ENCODE measurements around the gene NPAT. TPM values are rescaled to one million over a fixed set of nuclear protein-coding genes. Genes with fewer than 3 reads are reported as not detected.
A peak's percentile ranks its signal among the peaks of the same experiment; 100 is the strongest.

NPAT gene
- total RNA-seq, 1 donor from 2014 or later = 16.7 TPM

DNA sequence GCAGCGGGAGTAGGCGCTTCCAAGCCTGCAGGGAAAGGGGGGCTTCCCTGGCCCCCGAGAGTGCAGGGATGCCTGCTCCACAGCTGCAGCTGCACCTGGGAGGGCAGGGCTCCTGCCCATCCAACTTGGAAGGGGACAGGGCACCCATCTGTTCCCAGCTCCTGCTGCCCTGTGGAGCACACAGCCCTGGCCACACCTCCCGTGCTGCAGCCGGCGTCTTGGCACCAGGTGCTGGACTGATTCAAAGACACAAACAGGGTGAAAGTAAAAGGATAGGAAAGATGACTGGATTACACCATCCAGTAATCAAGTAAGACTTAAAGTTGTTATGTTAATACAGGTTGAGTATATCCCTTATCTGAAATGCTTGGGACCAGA, 14.8 kb downstream of the NPAT start:
- Histone ChIP-seq H3K36me3 (peaks cover 47% of the 10 kb centered on the region), H3K4me3 (no peak overlapping the region), H3K4me1 (no peaks in the 10 kb centered on the region), H3K9me3 (peaks cover 8% of the 10 kb centered on the region), H3K27ac (no peak overlapping the region), H3K27me3 (ENCODE audit: low read depth) (no peaks in the 10 kb centered on the region)
- TF ChIP-seq, protein P1, sequence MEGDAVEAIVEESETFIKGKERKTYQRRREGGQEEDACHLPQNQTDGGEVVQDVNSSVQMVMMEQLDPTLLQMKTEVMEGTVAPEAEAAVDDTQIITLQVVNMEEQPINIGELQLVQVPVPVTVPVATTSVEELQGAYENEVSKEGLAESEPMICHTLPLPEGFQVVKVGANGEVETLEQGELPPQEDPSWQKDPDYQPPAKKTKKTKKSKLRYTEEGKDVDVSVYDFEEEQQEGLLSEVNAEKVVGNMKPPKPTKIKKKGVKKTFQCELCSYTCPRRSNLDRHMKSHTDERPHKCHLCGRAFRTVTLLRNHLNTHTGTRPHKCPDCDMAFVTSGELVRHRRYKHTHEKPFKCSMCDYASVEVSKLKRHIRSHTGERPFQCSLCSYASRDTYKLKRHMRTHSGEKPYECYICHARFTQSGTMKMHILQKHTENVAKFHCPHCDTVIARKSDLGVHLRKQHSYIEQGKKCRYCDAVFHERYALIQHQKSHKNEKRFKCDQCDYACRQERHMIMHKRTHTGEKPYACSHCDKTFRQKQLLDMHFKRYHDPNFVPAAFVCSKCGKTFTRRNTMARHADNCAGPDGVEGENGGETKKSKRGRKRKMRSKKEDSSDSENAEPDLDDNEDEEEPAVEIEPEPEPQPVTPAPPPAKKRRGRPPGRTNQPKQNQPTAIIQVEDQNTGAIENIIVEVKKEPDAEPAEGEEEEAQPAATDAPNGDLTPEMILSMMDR (IDR thresholded peaks at IDR 0.05) = no peak
- intact Hi-C loops (cut with DNase I) = no loop called here
- DNase-seq = no peak
- ATAC-seq = no peak

DNA sequence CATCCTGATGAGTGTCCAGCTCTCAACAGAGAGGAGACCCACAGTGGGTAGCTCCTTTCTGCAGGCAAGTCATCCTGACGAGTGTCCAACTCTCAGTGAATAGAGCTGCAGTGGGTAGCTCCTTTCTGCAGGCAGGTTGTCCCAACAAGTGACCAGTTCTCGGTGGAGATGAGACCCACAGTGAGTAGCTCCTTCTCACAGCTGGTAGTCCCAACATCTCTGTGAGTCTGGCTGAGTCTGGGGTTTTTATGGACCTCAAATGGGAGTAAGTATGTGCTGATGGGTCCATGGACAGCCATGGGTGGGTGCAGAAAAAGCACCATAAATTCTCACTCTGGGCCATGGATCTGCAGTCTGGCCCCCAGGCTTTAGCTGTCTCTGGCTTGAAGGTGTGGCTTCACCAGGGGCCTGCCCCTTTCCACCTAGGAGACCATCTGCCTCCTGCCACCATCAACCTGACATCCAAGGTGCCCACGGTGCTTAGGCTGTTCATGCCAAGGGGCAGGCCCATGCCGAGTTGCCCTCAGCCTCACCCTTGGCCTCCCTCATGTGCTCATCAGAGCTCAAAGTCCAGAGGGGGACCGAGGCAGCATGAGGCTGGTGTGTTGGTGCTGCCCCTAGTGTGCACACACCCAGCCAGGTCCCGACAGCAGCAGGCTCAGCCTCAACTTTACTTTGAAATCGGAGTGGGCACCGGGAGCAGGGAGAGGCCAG, 15.3 kb downstream of the NPAT start:
- TF ChIP-seq, protein P1 (IDR thresholded peaks at IDR 0.05) = no peak
- ATAC-seq (peak in 1 of 2 donors; percentile 38), DNase-seq (no peak)
- Histone ChIP-seq H3K4me3 (no peak overlapping the region), H3K27me3 (ENCODE audit: low read depth) (no peaks in the 10 kb centered on the region), H3K9me3 (peaks cover 8% of the 10 kb centered on the region), H3K27ac (no peak overlapping the region), H3K36me3 (peaks cover 42% of the 10 kb centered on the region), H3K4me1 (no peaks in the 10 kb centered on the region)
- intact Hi-C loops (cut with DNase I) = no loop called here

DNA sequence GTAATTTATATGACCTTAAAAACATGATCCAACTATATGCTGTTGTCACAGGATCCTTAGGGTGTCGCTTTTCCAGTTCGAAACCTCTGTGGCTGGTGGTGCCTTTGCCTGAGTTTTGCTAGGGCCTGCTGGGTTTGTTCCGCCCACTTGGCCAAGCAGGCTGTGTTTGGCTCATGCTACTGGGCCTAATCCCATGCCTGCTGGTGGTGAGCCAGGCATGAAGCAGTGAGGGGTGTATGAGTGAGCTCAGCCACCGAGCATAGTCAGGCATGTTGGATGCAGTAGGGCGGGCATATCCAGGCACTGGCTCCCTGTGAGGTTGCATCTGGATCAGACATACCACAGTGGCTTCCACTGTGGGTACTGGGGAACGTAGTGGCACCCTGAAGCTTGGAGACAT, 16.3 kb downstream of the NPAT start:
- TF ChIP-seq, protein P1 (IDR thresholded peaks at IDR 0.05) = no peak
- ATAC-seq (no peak), DNase-seq (no peak)
- Histone ChIP-seq H3K4me1 (no peaks in the 10 kb centered on the region), H3K27me3 (ENCODE audit: low read depth) (no peaks in the 10 kb centered on the region), H3K4me3 (no peak overlapping the region), H3K36me3 (peaks cover 41% of the 10 kb centered on the region), H3K27ac (no peak overlapping the region), H3K9me3 (peaks cover 8% of the 10 kb centered on the region)
- intact Hi-C loops (cut with DNase I) = no loop called here

DNA sequence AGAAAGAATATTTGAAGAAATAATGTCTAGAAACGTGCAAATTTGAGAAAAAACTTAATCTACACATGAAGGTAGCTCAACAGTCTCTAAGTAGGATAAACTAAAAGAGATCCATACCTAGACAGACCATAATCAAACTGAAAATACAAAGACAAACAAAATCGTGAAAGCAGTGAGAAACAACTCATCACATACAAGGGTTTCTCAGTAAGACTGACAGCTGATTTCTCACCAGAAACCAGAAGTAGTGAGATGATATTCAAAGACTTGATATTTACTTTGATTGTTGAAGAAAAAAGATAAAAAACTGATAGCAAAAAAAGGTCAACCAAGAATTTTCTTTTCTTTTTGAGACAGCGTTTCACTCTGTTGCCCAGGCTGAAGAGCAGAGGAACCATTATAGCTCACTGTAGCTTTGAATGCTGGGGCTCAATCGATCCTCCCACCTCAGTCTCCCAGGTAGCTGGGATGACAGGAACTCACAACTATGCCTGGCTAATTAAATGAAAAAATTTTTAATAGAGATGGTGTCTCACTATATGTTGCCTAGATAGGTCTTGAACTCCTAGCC, 17.4 kb downstream of the NPAT start:
- intact Hi-C loops (cut with DNase I) = no loop called here
- no peak overlapping the region for H3K4me3 ChIP-seq
- DNase-seq (no peak), ATAC-seq (no peak)
- no peak overlapping the region for H3K27ac ChIP-seq
- TF ChIP-seq, protein P1 (IDR thresholded peaks at IDR 0.05) = no peak
- H3K36me3 ChIP-seq = peaks cover 32% of the 10 kb centered on the region
- no peaks in the 10 kb centered on the region for H3K27me3 ChIP-seq (ENCODE audit: low read depth)
- peaks cover 8% of the 10 kb centered on the region for H3K9me3 ChIP-seq
- H3K4me1 ChIP-seq = peaks cover 3% of the 10 kb centered on the region

DNA sequence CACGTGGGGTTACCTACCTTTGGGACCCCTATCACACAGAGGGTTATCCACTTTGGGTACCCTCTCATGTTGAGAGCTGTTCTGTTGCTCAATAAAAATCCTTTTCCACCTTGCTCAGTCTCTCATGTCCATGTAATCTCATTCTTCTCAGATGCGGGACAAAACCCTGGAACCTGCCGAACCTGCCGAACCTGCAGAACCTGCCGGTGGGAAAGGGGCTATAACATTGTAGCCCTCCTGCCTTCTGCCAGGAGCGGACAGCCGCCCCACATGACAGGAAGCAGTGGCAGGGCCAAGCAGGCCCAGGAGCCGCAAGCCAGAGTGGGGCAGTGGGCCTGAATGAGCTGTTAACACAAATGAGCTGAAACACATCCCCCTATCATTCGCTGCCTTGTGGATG, 18.1 kb downstream of the NPAT start:
- Histone ChIP-seq H3K4me3 (no peak overlapping the region), H3K27ac (no peak overlapping the region), H3K4me1 (peaks cover 9% of the 10 kb centered on the region), H3K36me3 (peaks cover 27% of the 10 kb centered on the region), H3K9me3 (peaks cover 8% of the 10 kb centered on the region), H3K27me3 (ENCODE audit: low read depth) (no peaks in the 10 kb centered on the region)
- TF ChIP-seq, protein P1 (IDR thresholded peaks at IDR 0.05) = no peak
- DNase-seq (no peak), ATAC-seq (no peak)
- intact Hi-C loops (cut with DNase I) = no loop called here
